Immature natural killer cell (primary cell): Measurements from ENCODE around the gene MERTK. TPM values are rescaled to one million over a fixed set of nuclear protein-coding genes. Genes with fewer than 3 reads are reported as not detected.
"Not testable (repeated sequence)": the region's sequence is repeated elsewhere in the genome, so short reads cannot be mapped to it uniquely, and the experiment has no call there.

Experiments
- DNase-seq, 3 donors: peaks; one replicate each; pipeline ENCODE4 v3.0.0; 2022; ENCODE audit warnings: mixed read lengths in 1 of 3
- H3K27ac Mint-ChIP-seq, 6 donors: one replicate each; pipeline ENCODE4 v1.8.0; 2020; ENCODE audit warnings: mixed read lengths in 6 of 6, mild to moderate bottlenecking in 5 of 6, inconsistent platforms in 4 of 6, moderate library complexity in 3 of 6
- H3K27me3 Mint-ChIP-seq, 3 donors: one replicate each; pipeline ENCODE4 v1.8.0; 2020 to 2021; ENCODE audit warnings: low read depth in 3 of 3, mild to moderate bottlenecking in 3 of 3, mixed read lengths in 3 of 3, moderate library complexity in 3 of 3, inconsistent platforms in 1 of 3
- H3K36me3 Mint-ChIP-seq, 3 donors: one replicate each; pipeline ENCODE4 v1.8.0; 2020; ENCODE audit warnings: mixed read lengths in 3 of 3, inconsistent platforms in 2 of 3, mild to moderate bottlenecking in 2 of 3
- H3K4me1 Mint-ChIP-seq, 2 donors: one replicate each; pipeline ENCODE4 v1.8.0; 2020; ENCODE audit warnings: inconsistent platforms in 2 of 2, mild to moderate bottlenecking in 2 of 2, mixed read lengths in 2 of 2, moderate library complexity in 1 of 2
- H3K4me3 Mint-ChIP-seq, 5 donors: one replicate each; pipeline ENCODE4 v1.8.0; 2020; ENCODE audit warnings: mild to moderate bottlenecking in 5 of 5, mixed read lengths in 5 of 5, inconsistent platforms in 3 of 5, moderate library complexity in 3 of 5
- H3K9me3 Mint-ChIP-seq, 6 donors: one replicate each; pipeline ENCODE4 v1.8.0; 2020; ENCODE audit warnings: mild to moderate bottlenecking in 6 of 6, mixed read lengths in 6 of 6, inconsistent platforms in 4 of 6, moderate library complexity in 3 of 6
- polyA plus RNA-seq, 3 donors: library from polyadenylated mRNA; unstranded; fragments of 300-500 nt; fragmentation: Illumina TruSeq; gene quantifications; one replicate each; pipeline ENCODE4 v1.2.3, GENCODE V29; 2021

MERTK gene
- polyA plus RNA-seq, 3 donors from 2014 or later, result 0.27 TPM; not detected in 2

- Mint-ChIP-seq H3K4me1 (no peaks in the 10 kb centered on the region), H3K9me3 (no peaks in the 10 kb centered on the region), H3K27ac (no peak overlapping the region), H3K36me3 (no peaks in the 10 kb centered on the region), H3K4me3 (no peak overlapping the region), H3K27me3 (peaks cover 0 to 8% (median 0%) of the 10 kb centered on the region in 3 donors)
- no peak for DNase-seq
These were observed 21.0 kb downstream of the MERTK start for GRCh38 chr2:111919365-111919764.

DNA sequence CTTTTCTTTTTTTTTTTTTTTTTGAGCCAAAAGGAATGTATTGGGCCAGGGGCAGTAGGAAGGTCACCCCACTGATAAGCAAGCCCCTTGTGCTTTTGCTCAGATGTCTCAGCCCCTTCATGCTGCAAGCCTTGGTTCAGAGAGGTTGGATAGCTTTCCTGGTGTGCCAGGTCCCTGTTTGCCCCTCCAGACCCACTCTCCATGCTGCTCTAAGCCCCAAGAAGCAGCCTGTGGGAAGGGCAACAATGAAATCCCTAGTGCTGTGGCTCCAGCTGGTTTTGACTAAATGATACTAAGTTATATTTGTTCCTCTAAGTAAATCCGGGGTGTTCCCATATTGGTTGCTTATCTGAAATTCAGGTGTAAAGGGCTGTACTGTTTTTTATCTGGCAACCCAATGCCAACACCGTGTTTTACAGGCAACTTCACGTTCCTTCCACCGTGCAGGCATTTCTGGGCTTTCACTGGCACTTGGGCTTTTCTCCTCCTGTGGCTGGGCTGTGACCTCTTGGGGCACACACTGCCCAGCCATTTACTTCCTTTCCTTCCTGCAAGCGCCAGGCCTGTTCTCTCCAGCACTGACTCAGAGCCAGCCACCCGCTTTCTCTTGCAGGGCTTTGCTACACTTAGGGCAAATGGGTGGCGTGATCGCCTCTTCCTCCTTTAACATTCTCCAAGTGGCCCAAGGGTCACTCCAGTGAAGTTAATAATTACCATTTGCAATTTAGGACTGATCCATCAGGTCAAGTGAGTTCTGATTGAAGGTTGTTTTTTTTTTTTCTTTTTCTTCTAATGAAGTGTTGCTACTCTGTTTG is 21.6 kb downstream of the MERTK start:
- Mint-ChIP-seq H3K4me3 (no peak overlapping the region), H3K27ac (no peak overlapping the region), H3K27me3 (peaks cover 0 to 8% (median 0%) of the 10 kb centered on the region in 3 donors), H3K9me3 (no peaks in the 10 kb centered on the region), H3K4me1 (no peaks in the 10 kb centered on the region), H3K36me3 (no peaks in the 10 kb centered on the region)
- no peak for DNase-seq

DNA sequence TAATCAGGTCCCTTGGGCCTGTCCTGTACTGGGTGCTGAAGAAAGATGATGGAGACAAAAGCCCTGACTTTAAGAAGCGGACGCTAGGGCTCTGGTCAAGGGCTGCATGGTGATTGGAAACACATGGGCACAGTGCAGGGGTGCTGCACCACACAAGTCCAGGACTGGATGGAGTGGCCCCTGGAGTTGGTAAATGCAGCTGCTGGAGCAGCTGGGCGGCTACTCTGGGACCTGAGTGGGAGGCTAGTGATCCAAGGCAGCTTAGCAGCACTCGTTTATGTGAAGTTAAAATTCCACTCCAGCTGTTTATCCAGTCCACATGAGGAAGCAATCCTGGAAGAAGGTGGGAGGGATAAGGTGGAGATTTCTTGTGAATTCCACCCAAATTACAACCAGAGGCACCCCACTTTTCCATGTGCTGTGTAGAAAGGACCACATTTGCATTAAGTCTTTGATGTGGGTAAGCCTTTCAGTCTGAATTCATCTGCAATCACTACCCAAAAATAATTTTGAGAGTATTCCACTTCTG is 24.9 kb downstream of the MERTK start:
- Mint-ChIP-seq H3K4me3 (no peak overlapping the region), H3K36me3 (no peaks in the 10 kb centered on the region), H3K27ac (no peak overlapping the region), H3K9me3 (no peaks in the 10 kb centered on the region), H3K27me3 (peaks cover 0 to 3% (median 0%) of the 10 kb centered on the region in 3 donors), H3K4me1 (no peaks in the 10 kb centered on the region)
- DNase-seq, result no peak

DNA sequence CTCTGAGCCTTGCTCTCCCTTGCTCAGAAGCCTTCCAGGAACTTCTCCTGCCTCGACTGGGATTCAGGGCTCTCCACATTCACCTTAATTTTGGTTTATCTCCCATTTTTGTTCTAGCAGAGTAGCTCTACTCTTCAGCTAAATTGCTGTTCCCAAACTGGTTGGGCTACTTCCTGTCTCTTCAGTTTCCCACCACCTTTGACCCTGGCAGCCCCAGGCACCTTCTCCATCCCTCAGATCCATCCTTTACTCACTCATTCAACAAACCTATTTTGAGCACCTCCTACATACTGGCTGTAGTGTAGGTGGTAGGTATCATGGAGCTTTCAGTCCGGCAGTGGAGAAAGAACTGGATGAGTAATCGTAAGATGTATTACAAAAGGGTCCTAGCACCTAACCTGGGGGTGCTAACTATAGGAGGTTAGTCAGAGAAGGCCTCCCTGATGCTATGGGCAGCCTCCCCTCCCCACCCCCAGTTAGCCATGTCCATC is 26.3 kb downstream of the MERTK start:
- no peaks in the 10 kb centered on the region for H3K4me1 Mint-ChIP-seq
- H3K27me3 Mint-ChIP-seq, result peaks cover 0 to 2% (median 0%) of the 10 kb centered on the region in 3 donors
- no peak for DNase-seq
- no peak overlapping the region for H3K4me3 Mint-ChIP-seq
- H3K9me3 Mint-ChIP-seq, result no peaks in the 10 kb centered on the region
- H3K27ac Mint-ChIP-seq, result no peak overlapping the region
- H3K36me3 Mint-ChIP-seq, result no peaks in the 10 kb centered on the region

DNA sequence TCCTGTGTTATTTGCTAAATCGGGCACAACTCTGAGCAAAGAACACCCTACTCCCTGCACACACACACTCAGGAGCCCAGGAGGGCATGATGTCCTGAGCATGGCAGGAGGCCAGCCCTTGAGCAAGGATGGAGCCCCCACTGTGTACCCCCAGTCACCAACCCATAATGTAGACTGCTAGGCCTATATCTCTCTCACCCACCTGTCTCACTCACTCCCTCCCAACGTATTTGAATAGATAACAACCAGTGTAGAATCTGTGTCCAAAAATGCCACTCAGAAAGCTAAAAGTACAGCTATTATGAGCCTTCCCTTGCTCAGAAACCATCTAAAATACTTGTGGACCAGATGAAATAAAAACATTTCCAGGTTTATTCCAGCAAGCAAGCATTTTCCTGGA is 29.3 kb downstream of the MERTK start:
- Mint-ChIP-seq H3K27ac (no peak overlapping the region), H3K36me3 (no peaks in the 10 kb centered on the region), H3K4me1 (no peaks in the 10 kb centered on the region), H3K27me3 (no peaks in the 10 kb centered on the region), H3K9me3 (no peaks in the 10 kb centered on the region), H3K4me3 (no peak overlapping the region)
- DNase-seq, result no peak

- H3K9me3 Mint-ChIP-seq, result no peaks in the 10 kb centered on the region
- peaks cover 0 to 2% (median 0%) of the 10 kb centered on the region in 3 donors for H3K27me3 Mint-ChIP-seq
- no peak for DNase-seq
- H3K4me1 Mint-ChIP-seq, result no peaks in the 10 kb centered on the region
- no peak overlapping the region for H3K27ac Mint-ChIP-seq
- no peak overlapping the region for H3K4me3 Mint-ChIP-seq
- no peaks in the 10 kb centered on the region for H3K36me3 Mint-ChIP-seq
These were observed 32.0 kb downstream of the MERTK start for GRCh38 chr2:111930409-111930808.

DNA sequence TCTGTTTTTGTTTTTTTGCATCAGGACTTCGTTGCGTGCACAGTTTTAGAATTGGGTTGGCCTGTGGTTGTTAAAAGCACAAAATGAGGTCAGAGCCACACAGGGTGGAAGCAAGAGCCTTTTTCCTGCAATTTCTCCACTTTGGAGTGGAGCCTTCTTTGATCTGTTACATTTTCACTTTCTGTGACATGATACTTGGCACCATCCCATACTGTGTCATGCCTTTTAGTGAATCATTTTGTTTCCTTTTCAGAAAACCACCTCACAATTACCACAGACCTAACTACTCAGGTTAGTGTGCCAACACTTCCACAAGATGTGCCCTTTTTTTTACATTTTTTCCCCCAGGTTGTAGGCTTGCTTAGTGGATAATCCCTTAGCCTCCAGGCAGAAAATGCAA is 32.5 kb downstream of the MERTK start:
- Mint-ChIP-seq H3K27ac (peak overlapping the region in 1 of 6 donors; percentile 25), H3K4me1 (no peaks in the 10 kb centered on the region), H3K27me3 (peaks cover 0 to 2% (median 0%) of the 10 kb centered on the region in 3 donors), H3K4me3 (no peak overlapping the region), H3K36me3 (no peaks in the 10 kb centered on the region), H3K9me3 (no peaks in the 10 kb centered on the region)
- no peak for DNase-seq

DNA sequence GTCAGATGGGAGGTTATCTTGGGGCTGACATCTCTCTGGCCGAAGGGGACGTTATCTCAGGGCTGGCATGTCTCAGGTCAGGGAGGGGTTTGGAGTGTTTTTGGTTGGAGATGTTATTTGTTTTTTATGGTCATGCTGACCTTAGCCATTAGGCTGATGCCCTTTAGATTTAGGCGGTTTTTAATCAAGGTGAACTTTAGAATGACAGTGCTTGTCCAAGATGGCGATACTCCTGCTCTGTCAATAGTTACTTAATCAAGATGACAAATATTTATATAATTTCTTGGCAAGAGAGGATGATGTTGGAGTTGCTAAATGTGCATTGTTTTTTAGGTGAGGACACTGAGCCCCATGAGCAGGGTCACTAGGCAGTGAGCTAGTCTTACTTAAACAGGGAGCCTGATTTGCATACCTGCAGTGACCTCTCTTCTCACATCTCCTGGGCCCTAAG is 34.5 kb downstream of the MERTK start:
- Mint-ChIP-seq H3K27me3 (peaks cover 0 to 2% (median 2%) of the 10 kb centered on the region in 3 donors), H3K9me3 (no peaks in the 10 kb centered on the region), H3K4me3 (no peak overlapping the region), H3K4me1 (no peaks in the 10 kb centered on the region), H3K27ac (no peak overlapping the region), H3K36me3 (no peaks in the 10 kb centered on the region)
- no peak for DNase-seq

- H3K36me3 Mint-ChIP-seq, H3K9me3 Mint-ChIP-seq, DNase-seq, H3K4me3 Mint-ChIP-seq, H3K27me3 Mint-ChIP-seq, H3K4me1 Mint-ChIP-seq, H3K27ac Mint-ChIP-seq: not testable (repeated sequence)
These were observed 35.5 kb downstream of the MERTK start for GRCh38 chr2:111933900-111934299.

DNA sequence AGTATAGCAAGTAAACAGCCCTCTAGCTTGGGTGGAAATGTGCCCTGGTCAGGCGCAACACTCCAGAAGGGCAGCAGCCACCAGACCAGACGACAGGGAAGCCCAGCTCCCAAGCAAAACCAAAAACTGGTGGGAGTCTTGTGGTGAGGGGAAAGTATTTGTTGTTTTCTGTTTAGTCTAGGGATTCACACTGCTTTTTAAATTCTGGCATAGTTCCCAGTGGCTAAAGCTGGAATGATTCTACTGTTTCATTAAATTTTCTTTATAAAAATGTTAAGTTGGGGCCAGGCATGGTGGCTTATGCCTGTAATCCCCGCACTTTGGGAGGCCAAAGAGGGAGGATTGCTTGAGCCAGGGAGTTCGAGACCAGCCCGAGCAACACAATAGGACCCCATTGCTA is 38.5 kb downstream of the MERTK start:
- Mint-ChIP-seq H3K36me3 (no peaks in the 10 kb centered on the region), H3K4me3 (no peak overlapping the region), H3K9me3 (no peaks in the 10 kb centered on the region)

GRCh38 chr2:111938392-111938791 is 40.0 kb downstream of the MERTK start:
- H3K4me3 Mint-ChIP-seq, result no peak overlapping the region
- no peaks in the 10 kb centered on the region for H3K36me3 Mint-ChIP-seq
- no peaks in the 10 kb centered on the region for H3K4me1 Mint-ChIP-seq
- no peaks in the 10 kb centered on the region for H3K9me3 Mint-ChIP-seq
- peaks cover 2 to 5% (median 4%) of the 10 kb centered on the region in 3 donors for H3K27me3 Mint-ChIP-seq
- H3K27ac Mint-ChIP-seq, result no peak overlapping the region
- DNase-seq, result no peak

More for the DNA sequence above, 38.5 kb downstream of the MERTK start:
- Mint-ChIP-seq H3K27ac (no peak overlapping the region), H3K4me1 (no peaks in the 10 kb centered on the region), H3K27me3 (peaks cover 2 to 3% (median 2%) of the 10 kb centered on the region in 3 donors)
- no peak for DNase-seq

GRCh38 chr2:111940333-111941196 is 42.2 kb downstream of the MERTK start:
- no peaks in the 10 kb centered on the region for H3K36me3 Mint-ChIP-seq
- no peak for DNase-seq
- H3K9me3 Mint-ChIP-seq, result no peaks in the 10 kb centered on the region
- peaks cover 0 to 5% (median 4%) of the 10 kb centered on the region in 3 donors for H3K27me3 Mint-ChIP-seq
- H3K4me3 Mint-ChIP-seq, result no peak overlapping the region
- H3K27ac Mint-ChIP-seq, result no peak overlapping the region
- no peaks in the 10 kb centered on the region for H3K4me1 Mint-ChIP-seq

GRCh38 chr2:111941531-111941930 is 43.1 kb downstream of the MERTK start:
- DNase-seq, result no peak
- Mint-ChIP-seq H3K9me3 (no peaks in the 10 kb centered on the region), H3K27me3 (peaks cover 0 to 5% (median 4%) of the 10 kb centered on the region in 3 donors), H3K27ac (no peak overlapping the region), H3K4me1 (no peaks in the 10 kb centered on the region), H3K4me3 (no peak overlapping the region), H3K36me3 (no peaks in the 10 kb centered on the region)
